GM23338 (cell line): ENCODE measurements around the gene RGS2.

Experiments used
- CREB1 ChIP-seq: fragments of 250-450 bp; sonication (Bioruptor Pico); IDR thresholded peaks from 2 replicates; pipeline ENCODE4 v1.5.0; 2020; ENCODE audit warnings: low read depth, mild to moderate bottlenecking, moderate library complexity
- EZH2 ChIP-seq: fragments of 200-600 bp; sonication (generic); IDR thresholded peaks from one replicate; pipeline ENCODE4 v1.8.0; 2017; ENCODE audit warnings: antibody characterized with exemption, mild to moderate bottlenecking, low read depth; ENCODE audit not compliant: unreplicated experiment
- EZH2phosphoT487 ChIP-seq: fragments of 200-600 bp; sonication (generic); IDR thresholded peaks from one replicate; pipeline ENCODE4 v1.8.1; 2018; ENCODE audit warnings: antibody characterized with exemption; ENCODE audit not compliant: unreplicated experiment
- JUNB ChIP-seq: IDR thresholded peaks from one replicate; pipeline ENCODE4 v1.6.1; 2016; ENCODE audit warnings: antibody characterized with exemption; ENCODE audit not compliant: unreplicated experiment
- NANOG ChIP-seq: IDR thresholded peaks from 2 replicates; pipeline ENCODE4 v1.6.1; 2016; ENCODE audit warnings: antibody characterized with exemption, borderline replicate concordance
- POLR2AphosphoS5 ChIP-seq: IDR thresholded peaks from 2 replicates; pipeline ENCODE4 v1.6.1; 2016; ENCODE audit warnings: antibody characterized with exemption, low read depth
- ZNF331 ChIP-seq: fragments of 250-450 bp; sonication (Bioruptor Pico); IDR thresholded peaks from 2 replicates; pipeline ENCODE4 v1.5.0; 2020; ENCODE audit warnings: low read depth, mild to moderate bottlenecking, moderate library complexity
- ZNF462 ChIP-seq: fragments of 250-450 bp; sonication (Bioruptor Pico); IDR thresholded peaks from 2 replicates; pipeline ENCODE4 v1.5.0; 2020; ENCODE audit warnings: mild to moderate bottlenecking, moderate library complexity
- TF ChIP-seq, protein P1 (sequence below), 2 experiments: fragments of 200-600 bp in 1 of 2; sonication (generic) in 1 of 2; conservative IDR thresholded peaks; 2 replicates each; pipeline versions ENCODE4 v1.5.1 to v1.6.1; 2016 to 2017; ENCODE audit warnings: antibody characterized with exemption in 2 of 2, low read depth in 2 of 2, mild to moderate bottlenecking in 2 of 2, moderate library complexity in 1 of 2
- TF ChIP-seq, protein P2 (sequence below): IDR thresholded peaks from one replicate; pipeline ENCODE4 v1.6.1; 2018; ENCODE audit warnings: antibody characterized with exemption; ENCODE audit not compliant: unreplicated experiment
- TF ChIP-seq, protein P3 (sequence below): IDR thresholded peaks from 2 replicates; pipeline ENCODE4 v1.6.1; 2016; ENCODE audit warnings: antibody characterized with exemption

DNA sequence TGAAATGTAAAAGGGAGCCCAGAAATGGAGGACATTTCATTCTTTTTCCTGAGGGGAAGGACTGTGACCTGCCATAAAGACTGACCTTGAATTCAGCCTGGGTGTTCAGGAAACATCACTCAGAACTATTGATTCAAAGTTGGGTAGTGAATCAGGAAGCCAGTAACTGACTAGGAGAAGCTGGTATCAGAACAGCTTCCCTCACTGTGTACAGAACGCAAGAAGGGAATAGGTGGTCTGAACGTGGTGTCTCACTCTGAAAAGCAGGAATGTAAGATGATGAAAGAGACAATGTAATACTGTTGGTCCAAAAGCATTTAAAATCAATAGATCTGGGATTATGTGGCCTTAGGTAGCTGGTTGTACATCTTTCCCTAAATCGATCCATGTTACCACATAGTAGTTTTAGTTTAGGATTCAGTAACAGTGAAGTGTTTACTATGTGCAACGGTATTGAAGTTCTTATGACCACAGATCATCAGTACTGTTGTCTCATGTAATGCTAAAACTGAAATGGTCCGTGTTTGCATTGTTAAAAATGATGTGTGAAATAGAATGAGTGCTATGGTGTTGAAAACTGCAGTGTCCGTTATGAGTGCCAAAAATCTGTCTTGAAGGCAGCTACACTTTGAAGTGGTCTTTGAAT is 2.9 kb downstream of the RGS2 start:
- TF ChIP-seq, protein P1, sequence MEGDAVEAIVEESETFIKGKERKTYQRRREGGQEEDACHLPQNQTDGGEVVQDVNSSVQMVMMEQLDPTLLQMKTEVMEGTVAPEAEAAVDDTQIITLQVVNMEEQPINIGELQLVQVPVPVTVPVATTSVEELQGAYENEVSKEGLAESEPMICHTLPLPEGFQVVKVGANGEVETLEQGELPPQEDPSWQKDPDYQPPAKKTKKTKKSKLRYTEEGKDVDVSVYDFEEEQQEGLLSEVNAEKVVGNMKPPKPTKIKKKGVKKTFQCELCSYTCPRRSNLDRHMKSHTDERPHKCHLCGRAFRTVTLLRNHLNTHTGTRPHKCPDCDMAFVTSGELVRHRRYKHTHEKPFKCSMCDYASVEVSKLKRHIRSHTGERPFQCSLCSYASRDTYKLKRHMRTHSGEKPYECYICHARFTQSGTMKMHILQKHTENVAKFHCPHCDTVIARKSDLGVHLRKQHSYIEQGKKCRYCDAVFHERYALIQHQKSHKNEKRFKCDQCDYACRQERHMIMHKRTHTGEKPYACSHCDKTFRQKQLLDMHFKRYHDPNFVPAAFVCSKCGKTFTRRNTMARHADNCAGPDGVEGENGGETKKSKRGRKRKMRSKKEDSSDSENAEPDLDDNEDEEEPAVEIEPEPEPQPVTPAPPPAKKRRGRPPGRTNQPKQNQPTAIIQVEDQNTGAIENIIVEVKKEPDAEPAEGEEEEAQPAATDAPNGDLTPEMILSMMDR (conservative IDR thresholded peaks at IDR 0.05; ENCODE audit: low read depth in 2 of 2), result no peak
- TF ChIP-seq POLR2AphosphoS5, result no peak
- TF ChIP-seq, protein P2, sequence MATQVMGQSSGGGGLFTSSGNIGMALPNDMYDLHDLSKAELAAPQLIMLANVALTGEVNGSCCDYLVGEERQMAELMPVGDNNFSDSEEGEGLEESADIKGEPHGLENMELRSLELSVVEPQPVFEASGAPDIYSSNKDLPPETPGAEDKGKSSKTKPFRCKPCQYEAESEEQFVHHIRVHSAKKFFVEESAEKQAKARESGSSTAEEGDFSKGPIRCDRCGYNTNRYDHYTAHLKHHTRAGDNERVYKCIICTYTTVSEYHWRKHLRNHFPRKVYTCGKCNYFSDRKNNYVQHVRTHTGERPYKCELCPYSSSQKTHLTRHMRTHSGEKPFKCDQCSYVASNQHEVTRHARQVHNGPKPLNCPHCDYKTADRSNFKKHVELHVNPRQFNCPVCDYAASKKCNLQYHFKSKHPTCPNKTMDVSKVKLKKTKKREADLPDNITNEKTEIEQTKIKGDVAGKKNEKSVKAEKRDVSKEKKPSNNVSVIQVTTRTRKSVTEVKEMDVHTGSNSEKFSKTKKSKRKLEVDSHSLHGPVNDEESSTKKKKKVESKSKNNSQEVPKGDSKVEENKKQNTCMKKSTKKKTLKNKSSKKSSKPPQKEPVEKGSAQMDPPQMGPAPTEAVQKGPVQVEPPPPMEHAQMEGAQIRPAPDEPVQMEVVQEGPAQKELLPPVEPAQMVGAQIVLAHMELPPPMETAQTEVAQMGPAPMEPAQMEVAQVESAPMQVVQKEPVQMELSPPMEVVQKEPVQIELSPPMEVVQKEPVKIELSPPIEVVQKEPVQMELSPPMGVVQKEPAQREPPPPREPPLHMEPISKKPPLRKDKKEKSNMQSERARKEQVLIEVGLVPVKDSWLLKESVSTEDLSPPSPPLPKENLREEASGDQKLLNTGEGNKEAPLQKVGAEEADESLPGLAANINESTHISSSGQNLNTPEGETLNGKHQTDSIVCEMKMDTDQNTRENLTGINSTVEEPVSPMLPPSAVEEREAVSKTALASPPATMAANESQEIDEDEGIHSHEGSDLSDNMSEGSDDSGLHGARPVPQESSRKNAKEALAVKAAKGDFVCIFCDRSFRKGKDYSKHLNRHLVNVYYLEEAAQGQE, result no peak
- no peak for TF ChIP-seq EZH2phosphoT487
- TF ChIP-seq CREB1 (CRISPR knock-in tag), result no peak
- TF ChIP-seq EZH2, result no peak
- TF ChIP-seq, protein P3, sequence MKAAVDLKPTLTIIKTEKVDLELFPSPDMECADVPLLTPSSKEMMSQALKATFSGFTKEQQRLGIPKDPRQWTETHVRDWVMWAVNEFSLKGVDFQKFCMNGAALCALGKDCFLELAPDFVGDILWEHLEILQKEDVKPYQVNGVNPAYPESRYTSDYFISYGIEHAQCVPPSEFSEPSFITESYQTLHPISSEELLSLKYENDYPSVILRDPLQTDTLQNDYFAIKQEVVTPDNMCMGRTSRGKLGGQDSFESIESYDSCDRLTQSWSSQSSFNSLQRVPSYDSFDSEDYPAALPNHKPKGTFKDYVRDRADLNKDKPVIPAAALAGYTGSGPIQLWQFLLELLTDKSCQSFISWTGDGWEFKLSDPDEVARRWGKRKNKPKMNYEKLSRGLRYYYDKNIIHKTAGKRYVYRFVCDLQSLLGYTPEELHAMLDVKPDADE, result no peak
- TF ChIP-seq JUNB, result no peak
- TF ChIP-seq NANOG, result no peak
- no peak for TF ChIP-seq ZNF331 (CRISPR knock-in tag)
- no peak for TF ChIP-seq ZNF462 (CRISPR knock-in tag)
